CD4-positive, alpha-beta T cell treated with Interleukin-15 for 4 hours (primary cell): ENCODE measurements around the gene ZNF362.

ENCODE experiments used
- DNase-seq: peaks from one replicate; pipeline ENCODE4 v3.0.0-alpha.2; 2020; ENCODE audit warnings: low spot score

ZNF362 gene

GRCh38 chr1:33327587-33328325 lies 71.5 kb downstream of the ZNF362 start:
- DNase-seq = no peak

GRCh38 chr1:33328817-33329216 lies 72.5 kb downstream of the ZNF362 start:
- no peak for DNase-seq

- DNase-seq = no peak
Measured at GRCh38 chr1:33329600-33330305, 73.5 kb downstream of the ZNF362 start.

GRCh38 chr1:33330361-33330890 lies 74.1 kb downstream of the ZNF362 start:
- no peak for DNase-seq

GRCh38 chr1:33330906-33331305 lies 74.6 kb downstream of the ZNF362 start:
- no peak for DNase-seq

GRCh38 chr1:33331444-33332356 lies 75.4 kb downstream of the ZNF362 start:
- no peak for DNase-seq

- no peak for DNase-seq
Measured at GRCh38 chr1:33332357-33332789, 76.1 kb downstream of the ZNF362 start.

GRCh38 chr1:33332881-33333280 lies 76.6 kb downstream of the ZNF362 start:
- DNase-seq = no peak

- no peak for DNase-seq
Measured at GRCh38 chr1:33334081-33334552, 77.8 kb downstream of the ZNF362 start.

- DNase-seq = no peak
Measured at GRCh38 chr1:33335020-33335419, 78.7 kb downstream of the ZNF362 start.

- no peak for DNase-seq
Measured at GRCh38 chr1:33336580-33336979, 80.3 kb downstream of the ZNF362 start.

GRCh38 chr1:33337441-33337840 lies 81.1 kb downstream of the ZNF362 start:
- no peak for DNase-seq

- no peak for DNase-seq
Measured at GRCh38 chr1:33338048-33338439, 81.8 kb downstream of the ZNF362 start.

GRCh38 chr1:33338440-33339211 lies 82.3 kb downstream of the ZNF362 start:
- DNase-seq = no peak

GRCh38 chr1:33339413-33339812 lies 83.1 kb downstream of the ZNF362 start:
- DNase-seq = no peak

- no peak for DNase-seq
Measured at GRCh38 chr1:33341190-33341589, 84.9 kb downstream of the ZNF362 start.

GRCh38 chr1:33342041-33342723 lies 85.9 kb downstream of the ZNF362 start:
- DNase-seq = no peak

- DNase-seq = no peak
Measured at GRCh38 chr1:33343539-33343938, 87.2 kb downstream of the ZNF362 start.

- DNase-seq = no peak
Measured at GRCh38 chr1:33344896-33345560, 88.7 kb downstream of the ZNF362 start.

- no peak for DNase-seq
Measured at GRCh38 chr1:33346533-33346926, 90.2 kb downstream of the ZNF362 start.
